Mucosa of rectum (tissue), 2 donors: ENCODE data around the gene C19orf73.
"Not testable (repeated sequence)": the region's sequence is repeated elsewhere in the genome, so short reads cannot be mapped to it uniquely, and the experiment has no call there.

ENCODE experiments used
- H3K27ac ChIP-seq, 2 donors: one replicate each; pipeline ENCODE4 v1.7.0; 2013; ENCODE audit warnings: inconsistent platforms in 2 of 2, low read depth in 2 of 2, low read length in 2 of 2
- H3K27me3 ChIP-seq, 2 donors: one replicate each; pipeline ENCODE4 v1.7.0; 2013; ENCODE audit warnings: low read length in 2 of 2; ENCODE audit not compliant: control insufficient read depth in 2 of 2, insufficient read depth in 2 of 2
- H3K36me3 ChIP-seq, 2 donors: one replicate each; pipeline ENCODE4 v1.7.0; 2013; ENCODE audit warnings: low read length in 2 of 2; ENCODE audit not compliant: control insufficient read depth in 2 of 2, insufficient read depth in 2 of 2
- H3K4me1 ChIP-seq, 2 donors: one replicate each; pipeline ENCODE4 v1.7.0; 2013; ENCODE audit warnings: low read length in 2 of 2, mild to moderate bottlenecking in 1 of 2; ENCODE audit not compliant: control insufficient read depth in 2 of 2, insufficient read depth in 2 of 2
- H3K4me3 ChIP-seq, 2 donors: one replicate each; pipeline ENCODE4 v1.7.0; 2013; ENCODE audit warnings: low read length in 2 of 2
- H3K9ac ChIP-seq, 2 donors: one replicate each; pipeline ENCODE4 v1.7.0; 2013; ENCODE audit warnings: low read length in 2 of 2, low read depth in 1 of 2, mild to moderate bottlenecking in 1 of 2
- H3K9me3 ChIP-seq, 2 donors: one replicate each; pipeline ENCODE4 v1.7.0; 2013; ENCODE audit warnings: low read length in 2 of 2; ENCODE audit not compliant: control insufficient read depth in 2 of 2
- donor health status: healthy.
- donor health status: Normal muscosa, but diverticular disease.

Gene C19orf73

GRCh38 chr19:49123285-49123684 is 4.3 kb upstream of the C19orf73 start:
- H3K27ac ChIP-seq, H3K36me3 ChIP-seq, H3K27me3 ChIP-seq, H3K9ac ChIP-seq, H3K4me3 ChIP-seq, H3K9me3 ChIP-seq: not testable (repeated sequence)
- peaks cover 23% of the 10 kb centered on the region in 2 donors for H3K4me1 ChIP-seq

GRCh38 chr19:49121841-49122240 is 2.9 kb upstream of the C19orf73 start:
- not testable (repeated sequence) for H3K27me3 ChIP-seq, H3K27ac ChIP-seq, H3K36me3 ChIP-seq, H3K9me3 ChIP-seq, H3K9ac ChIP-seq, H3K4me3 ChIP-seq
- H3K4me1 ChIP-seq: peaks cover 24 to 31% of the 10 kb centered on the region in 2 donors

GRCh38 chr19:49120868-49121267 is 1.9 kb upstream of the C19orf73 start:
- Histone ChIP-seq H3K36me3 (no peaks in the 10 kb centered on the region), H3K9me3 (no peaks in the 10 kb centered on the region), H3K27me3 (peaks cover 2 to 5% of the 10 kb centered on the region in 2 donors)

GRCh38 chr19:49120325-49120683 is 1.4 kb upstream of the C19orf73 start:
- no peak overlapping the region for H3K9ac ChIP-seq
- no peak overlapping the region for H3K27ac ChIP-seq
- H3K4me3 ChIP-seq: peak overlapping the region in 1 of 2 donors; percentile 56
- H3K9me3 ChIP-seq: no peaks in the 10 kb centered on the region
- peaks cover 24 to 31% of the 10 kb centered on the region in 2 donors for H3K4me1 ChIP-seq
- H3K27me3 ChIP-seq: peaks cover 2 to 5% of the 10 kb centered on the region in 2 donors
- no peaks in the 10 kb centered on the region for H3K36me3 ChIP-seq

More at GRCh38 chr19:49120868-49121267, 1.9 kb upstream of the C19orf73 start:
- Histone ChIP-seq H3K4me1 (peaks cover 24 to 31% of the 10 kb centered on the region in 2 donors), H3K4me3 (no peak overlapping the region), H3K9ac (no peak overlapping the region), H3K27ac (no peak overlapping the region)

- no peaks in the 10 kb centered on the region for H3K36me3 ChIP-seq
- H3K9me3 ChIP-seq: no peaks in the 10 kb centered on the region
- H3K27ac ChIP-seq: peak within 1 kb of the TSS; percentile 99
- H3K4me3 ChIP-seq: peak within 1 kb of the TSS; percentile 72 to 80
- peaks cover 2 to 5% of the 10 kb centered on the region in 2 donors for H3K27me3 ChIP-seq
- H3K4me1 ChIP-seq: peaks cover 24 to 28% of the 10 kb centered on the region in 2 donors
- peak within 1 kb of the TSS; percentile 90 to 98 for H3K9ac ChIP-seq
These were observed 725 bp upstream of the C19orf73 start, which contains the start of gene PPFIA3 for GRCh38 chr19:49119411-49120324. Gene PPFIA3 (plus strand): TSS chr19:49119544. CDS start chr19:49127874, 8,330 bp downstream.

- peaks cover 2 to 5% of the 10 kb centered on the region in 2 donors for H3K27me3 ChIP-seq
- H3K36me3 ChIP-seq: no peaks in the 10 kb centered on the region
- H3K4me1 ChIP-seq: peaks cover 28 to 29% of the 10 kb centered on the region in 2 donors
- peak overlapping the region; percentile 99 for H3K27ac ChIP-seq
- peak overlapping the region; percentile 72 to 80 for H3K4me3 ChIP-seq
- H3K9ac ChIP-seq: peak overlapping the region; percentile 90 to 98
- no peaks in the 10 kb centered on the region for H3K9me3 ChIP-seq
These were observed 1.0 kb downstream of the C19orf73 start for GRCh38 chr19:49117677-49118564.

- Histone ChIP-seq H3K36me3 (no peaks in the 10 kb centered on the region), H3K9me3 (no peaks in the 10 kb centered on the region), H3K4me1 (peaks cover 28 to 29% of the 10 kb centered on the region in 2 donors), H3K27me3 (peaks cover 2 to 5% of the 10 kb centered on the region in 2 donors), H3K27ac (no peak overlapping the region), H3K4me3 (no peak overlapping the region), H3K9ac (no peak overlapping the region)
These were observed 2.4 kb downstream of the C19orf73 start for GRCh38 chr19:49116544-49116943.

GRCh38 chr19:49114630-49115363 is 4.1 kb downstream of the C19orf73 start:
- no peaks in the 10 kb centered on the region for H3K36me3 ChIP-seq
- peak overlapping the region; percentile 56 to 73 for H3K9ac ChIP-seq
- H3K4me1 ChIP-seq: peaks cover 20 to 23% of the 10 kb centered on the region in 2 donors
- H3K4me3 ChIP-seq: peak overlapping the region; percentile 74 to 75
- H3K9me3 ChIP-seq: no peaks in the 10 kb centered on the region
- no peaks in the 10 kb centered on the region for H3K27me3 ChIP-seq
- peak overlapping the region; percentile 28 to 58 for H3K27ac ChIP-seq

GRCh38 chr19:49113762-49114629 is 4.9 kb downstream of the C19orf73 start, which contains the start of gene LIN7B:
Gene LIN7B (plus strand): TSS chr19:49114370. CDS start chr19:49114405, 35 bp downstream.
- Histone ChIP-seq H3K9me3 (no peaks in the 10 kb centered on the region), H3K27ac (peak within 1 kb of the TSS; percentile 42 to 58), H3K4me1 (peaks cover 19 to 21% of the 10 kb centered on the region in 2 donors), H3K4me3 (peak within 1 kb of the TSS; percentile 75 to 76), H3K27me3 (no peaks in the 10 kb centered on the region), H3K36me3 (peaks cover 1 to 2% of the 10 kb centered on the region in 2 donors), H3K9ac (peak within 1 kb of the TSS; percentile 56 to 73)
